Measurements from ENCODE around the gene CEP85L.

DNA sequence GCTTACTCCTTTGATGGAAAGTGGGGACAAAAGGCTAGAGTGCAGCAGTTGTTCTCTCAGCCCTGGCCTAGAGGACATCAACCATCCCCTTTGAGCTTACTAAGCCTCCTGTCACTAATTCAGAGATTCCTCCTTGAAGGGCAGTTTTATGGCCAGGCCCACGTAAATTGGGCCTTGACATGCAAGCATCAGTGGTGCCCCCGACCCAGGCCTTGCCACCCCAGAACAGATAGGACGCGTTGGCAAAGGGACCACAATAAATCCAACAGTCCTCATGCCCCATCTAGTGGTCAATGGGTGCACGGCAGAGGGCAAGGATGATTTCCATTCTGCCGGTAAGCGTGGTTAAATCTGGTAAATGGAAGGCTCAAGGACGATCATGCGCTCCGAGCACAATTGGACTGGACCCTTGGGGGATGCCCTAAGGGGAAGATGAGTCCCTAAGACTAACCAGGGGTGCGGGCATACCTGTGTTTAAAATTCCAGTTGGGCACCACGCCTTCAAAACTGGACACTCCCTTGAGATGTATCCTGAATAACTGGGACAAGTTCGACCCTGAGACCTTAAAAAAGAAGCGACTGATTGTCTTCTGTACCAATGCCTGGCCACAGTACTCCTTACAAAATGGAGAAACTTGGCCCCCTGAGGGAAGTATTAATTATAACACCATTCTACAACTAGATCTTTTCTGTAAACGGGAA lies 32.6 kb downstream of the CEP85L start:
- TF ChIP-seq, protein P1, sequence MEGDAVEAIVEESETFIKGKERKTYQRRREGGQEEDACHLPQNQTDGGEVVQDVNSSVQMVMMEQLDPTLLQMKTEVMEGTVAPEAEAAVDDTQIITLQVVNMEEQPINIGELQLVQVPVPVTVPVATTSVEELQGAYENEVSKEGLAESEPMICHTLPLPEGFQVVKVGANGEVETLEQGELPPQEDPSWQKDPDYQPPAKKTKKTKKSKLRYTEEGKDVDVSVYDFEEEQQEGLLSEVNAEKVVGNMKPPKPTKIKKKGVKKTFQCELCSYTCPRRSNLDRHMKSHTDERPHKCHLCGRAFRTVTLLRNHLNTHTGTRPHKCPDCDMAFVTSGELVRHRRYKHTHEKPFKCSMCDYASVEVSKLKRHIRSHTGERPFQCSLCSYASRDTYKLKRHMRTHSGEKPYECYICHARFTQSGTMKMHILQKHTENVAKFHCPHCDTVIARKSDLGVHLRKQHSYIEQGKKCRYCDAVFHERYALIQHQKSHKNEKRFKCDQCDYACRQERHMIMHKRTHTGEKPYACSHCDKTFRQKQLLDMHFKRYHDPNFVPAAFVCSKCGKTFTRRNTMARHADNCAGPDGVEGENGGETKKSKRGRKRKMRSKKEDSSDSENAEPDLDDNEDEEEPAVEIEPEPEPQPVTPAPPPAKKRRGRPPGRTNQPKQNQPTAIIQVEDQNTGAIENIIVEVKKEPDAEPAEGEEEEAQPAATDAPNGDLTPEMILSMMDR (IDR thresholded peaks at IDR 0.05 in 4 of 5, conservative IDR thresholded peaks at IDR 0.05 in 1 of 5), result peak; percentile 80 to 91 (median 87)
- no peak for TF ChIP-seq POLR2A (IDR thresholded peaks at IDR 0.05)

Data from gastrocnemius medialis (tissue), 4 donors.